Fibroblast of skin of left quadriceps (primary cell): ENCODE data around the gene CNOT9.
"Not testable (repeated sequence)": the region's sequence is repeated elsewhere in the genome, so short reads cannot be mapped to it uniquely, and the experiment has no call there.

Source experiments
- DNase-seq, 2 experiments: peaks; one replicate each; pipeline ENCODE4 v3.0.0-alpha.2; 2013; ENCODE audit warnings: low read depth in 2 of 2

Gene CNOT9

GRCh38 chr2:218568190-218569037, at the start of gene CNOT9, which contains the start of gene USP37:
CNOT9 (plus strand) TSS chr2:218568839; CDS start chr2:218568955, 116 bp downstream.
USP37 (minus strand) TSS chr2:218568351; CDS start chr2:218558653, 9,698 bp downstream.
- peak; percentile 95 to 96 for DNase-seq

GRCh38 chr2:218518876-218519275, 49.8 kb upstream of the CNOT9 start:
- no peak for DNase-seq

DNA sequence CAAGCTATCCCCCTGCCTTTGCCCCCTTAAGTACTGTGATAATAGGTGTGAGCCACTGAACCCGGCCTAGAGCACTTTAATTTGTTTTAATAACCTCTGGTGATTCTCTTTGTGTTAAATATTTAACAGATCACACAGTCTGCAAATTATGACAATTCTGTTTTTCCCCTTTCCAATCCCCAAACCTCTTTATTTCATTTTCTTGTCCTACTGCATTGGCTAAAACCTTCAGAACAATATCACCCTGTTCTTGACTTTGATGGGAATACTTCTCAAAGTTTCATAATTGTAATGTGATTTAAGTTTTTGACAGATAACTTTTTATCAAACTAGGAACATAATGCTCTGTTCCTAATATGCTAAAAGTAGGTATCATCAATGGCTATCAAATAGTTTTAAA, 45.0 kb upstream of the CNOT9 start:
- no peak for DNase-seq

GRCh38 chr2:218528409-218528808, 40.2 kb upstream of the CNOT9 start:
- DNase-seq = not testable (repeated sequence)

DNA sequence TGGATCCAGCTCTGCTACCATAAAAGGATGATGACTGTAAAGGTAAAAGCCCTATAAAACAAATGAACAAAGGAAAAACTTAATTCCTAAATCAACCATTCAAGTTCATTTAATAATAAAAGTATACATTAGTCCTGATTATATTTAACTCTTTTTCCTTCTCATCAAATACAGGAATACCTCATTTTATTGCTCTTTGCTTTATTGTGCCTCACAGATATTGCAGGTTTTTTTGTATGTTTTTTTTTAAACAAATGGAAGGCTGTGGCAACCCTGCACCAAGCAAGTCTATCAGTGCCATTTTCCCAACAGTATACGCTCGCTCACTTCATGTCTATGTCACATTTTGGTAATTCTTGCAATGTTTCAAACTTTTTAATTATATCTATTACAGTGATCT, 38.6 kb upstream of the CNOT9 start:
- DNase-seq = no peak

DNA sequence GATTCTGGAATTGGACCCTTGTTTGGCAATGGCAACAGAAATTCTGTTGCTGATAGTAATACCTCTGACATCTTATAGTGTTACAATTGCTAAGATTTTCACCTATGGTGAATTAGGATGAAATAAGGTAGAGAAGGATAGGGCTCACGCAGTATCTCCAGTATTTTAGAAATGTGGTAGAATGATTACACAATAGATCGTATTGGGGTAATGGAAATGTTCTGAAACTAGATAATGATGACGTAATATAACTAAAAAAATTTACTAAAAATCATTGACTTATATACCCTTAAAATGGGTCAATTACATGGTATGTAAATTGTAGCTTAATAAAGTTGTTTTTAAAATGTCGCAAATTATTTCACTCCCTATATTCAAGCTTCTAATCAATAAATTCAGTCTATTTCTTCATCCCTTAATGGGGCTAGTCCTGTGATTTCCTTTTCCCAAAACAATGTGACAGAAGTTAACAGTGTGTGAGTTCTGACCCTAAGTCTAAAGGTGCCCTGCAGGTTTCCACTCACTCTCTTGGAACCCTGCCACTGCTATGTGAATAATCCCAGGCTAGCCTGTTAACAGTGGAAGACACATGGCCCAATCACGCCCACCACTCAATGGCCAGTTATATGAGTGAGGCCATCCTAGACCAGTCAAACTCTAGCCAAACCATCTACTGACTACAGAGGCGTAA, 31.7 kb upstream of the CNOT9 start:
- DNase-seq = no peak

DNA sequence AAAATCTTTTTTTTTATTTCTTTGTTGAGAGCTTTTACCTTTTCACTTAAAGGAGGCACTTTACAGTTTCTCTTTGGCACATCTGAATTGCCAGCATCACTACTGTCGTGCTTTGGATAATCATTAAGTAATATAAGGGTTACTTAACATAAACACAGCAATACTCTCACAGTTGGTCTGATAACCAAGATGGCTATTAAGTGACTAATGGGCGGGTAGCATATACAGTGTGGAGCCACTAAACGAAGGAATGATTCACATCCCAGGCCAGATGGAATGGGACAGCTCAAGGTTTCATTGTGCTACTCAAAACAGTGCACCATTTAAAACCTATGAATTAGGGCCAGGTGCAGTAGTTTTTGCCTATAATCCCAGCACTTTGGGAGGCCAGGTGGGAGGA, 28.6 kb upstream of the CNOT9 start:
- DNase-seq = no peak

DNA sequence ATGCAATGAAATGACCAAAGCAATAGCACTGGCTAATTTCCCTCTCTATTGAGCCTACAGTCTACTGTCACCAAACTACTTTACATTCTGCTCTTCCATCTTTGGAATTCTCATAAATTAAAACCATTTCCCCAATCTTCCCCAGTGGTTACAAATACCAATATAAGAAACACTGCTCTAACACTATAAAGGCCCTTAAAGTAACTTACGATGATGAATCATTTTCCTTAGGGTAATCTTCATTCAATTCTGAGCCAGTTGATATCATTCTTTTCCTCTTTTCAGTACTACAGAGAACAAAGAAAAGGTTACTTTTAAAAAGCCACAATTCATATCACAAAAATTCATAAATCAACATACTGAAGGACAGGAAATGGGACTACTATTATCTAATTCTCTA, 22.6 kb upstream of the CNOT9 start:
- no peak for DNase-seq

GRCh38 chr2:218547511-218547910, 21.1 kb upstream of the CNOT9 start:
- no peak for DNase-seq

- no peak for DNase-seq
These were observed 20.7 kb upstream of the CNOT9 start for GRCh38 chr2:218547978-218548377.

GRCh38 chr2:218554225-218554624, 14.4 kb upstream of the CNOT9 start:
- not testable (repeated sequence) for DNase-seq

DNA sequence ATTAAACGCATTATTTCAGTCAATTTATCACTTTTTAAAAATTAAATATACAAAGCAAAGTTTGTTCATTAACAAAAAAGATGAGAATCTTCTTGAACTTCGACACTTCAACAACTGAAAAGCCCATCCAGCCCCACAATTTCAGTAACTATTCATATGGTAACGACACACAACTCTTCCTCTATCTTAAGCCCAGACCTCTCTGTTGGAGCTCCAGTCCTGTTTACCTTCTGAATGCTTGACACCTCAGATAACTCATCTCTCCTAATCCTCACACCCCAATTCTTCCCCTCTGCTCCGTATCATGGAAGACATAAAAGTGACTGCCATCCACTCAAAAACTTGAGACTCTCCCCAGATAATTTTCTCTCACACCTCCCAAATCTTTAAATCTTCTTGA, 13.1 kb upstream of the CNOT9 start:
- no peak for DNase-seq

DNA sequence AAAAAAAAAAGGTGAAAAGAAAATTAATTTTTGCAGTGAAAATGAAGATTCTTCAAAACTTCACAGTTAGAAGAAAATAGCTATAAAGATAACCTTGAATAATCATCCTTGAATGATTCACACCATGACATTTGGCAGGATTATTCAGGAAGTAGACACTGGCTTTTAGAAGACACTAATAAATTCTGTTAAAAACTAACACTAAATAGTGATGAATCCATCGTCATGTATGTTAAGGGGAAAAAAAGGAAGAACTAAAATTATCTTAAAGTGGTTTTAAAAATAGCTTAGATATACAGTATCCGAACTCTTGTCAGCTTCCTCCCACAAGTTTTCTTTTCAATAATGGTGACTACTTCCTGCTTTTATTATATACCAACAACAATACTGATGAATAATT, 10.7 kb upstream of the CNOT9 start:
- DNase-seq = no peak

- DNase-seq = no peak
These were observed 9.7 kb upstream of the CNOT9 start for GRCh38 chr2:218558986-218559385.

GRCh38 chr2:218564056-218564455, 4.6 kb upstream of the CNOT9 start:
- DNase-seq = no peak

- no peak for DNase-seq
These were observed 2.3 kb upstream of the CNOT9 start for GRCh38 chr2:218566296-218566695.

DNA sequence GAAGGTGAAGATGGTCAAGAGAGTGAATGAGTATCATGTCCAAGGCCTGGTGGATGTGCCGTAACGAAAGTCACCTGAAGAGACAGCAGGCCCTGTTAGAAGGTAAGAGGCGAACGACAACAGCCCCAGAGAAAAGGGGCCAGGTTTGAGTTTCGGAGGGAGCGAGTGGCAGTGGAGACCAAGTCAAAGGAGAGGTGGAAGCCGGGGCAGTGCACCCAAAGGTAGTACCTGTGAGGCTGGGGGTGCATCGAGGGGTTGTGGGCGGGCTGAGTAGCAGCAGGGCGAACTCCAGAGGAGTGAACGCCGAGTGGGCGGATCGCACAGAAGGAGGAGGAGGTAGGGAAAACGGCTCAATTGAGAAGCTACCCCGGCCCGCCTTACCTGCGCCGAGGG, 846 bp upstream of the CNOT9 start:
- no peak for DNase-seq

GRCh38 chr2:218569038-218569431, 396 bp downstream of the CNOT9 start:
- no peak for DNase-seq

DNA sequence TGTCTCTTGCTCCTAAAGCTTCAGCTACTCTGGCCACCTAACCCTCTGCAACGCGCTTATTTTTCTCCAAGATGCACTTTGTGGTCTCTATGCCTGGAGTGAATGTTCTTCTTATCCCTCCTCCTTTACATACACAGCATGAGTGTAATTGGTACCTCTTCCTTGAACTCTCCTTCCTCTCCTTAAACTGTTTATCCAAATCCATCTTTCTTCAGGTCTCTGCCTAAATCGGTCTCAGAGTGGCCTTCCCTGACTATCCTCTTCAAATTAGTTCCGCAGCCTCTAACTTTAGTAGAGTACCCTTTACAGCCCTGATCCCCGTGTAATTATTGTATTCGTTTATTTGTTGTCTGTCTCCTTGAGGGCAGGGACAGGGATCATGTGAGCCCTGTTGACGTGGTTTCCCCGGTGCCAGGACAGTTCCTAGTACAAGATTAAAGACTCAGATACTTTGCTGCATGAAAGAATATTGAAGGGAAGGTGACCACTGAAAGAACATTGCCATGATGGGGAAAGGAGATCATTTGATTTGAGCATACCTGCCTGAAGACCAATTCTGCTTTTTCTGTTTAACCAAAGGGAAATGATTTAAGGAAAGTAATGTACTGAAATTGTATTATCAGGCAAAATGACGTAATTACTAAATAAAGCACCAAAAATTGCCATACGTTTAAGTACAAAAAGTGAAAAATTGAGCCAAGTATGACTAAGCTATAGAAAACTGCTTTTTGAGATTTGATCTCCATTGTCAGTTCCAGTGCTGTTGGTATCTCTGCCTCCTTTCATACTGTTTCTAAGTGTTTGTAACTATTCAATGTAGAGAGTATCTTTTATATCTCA, 1.2 kb downstream of the CNOT9 start:
- DNase-seq = no peak

DNA sequence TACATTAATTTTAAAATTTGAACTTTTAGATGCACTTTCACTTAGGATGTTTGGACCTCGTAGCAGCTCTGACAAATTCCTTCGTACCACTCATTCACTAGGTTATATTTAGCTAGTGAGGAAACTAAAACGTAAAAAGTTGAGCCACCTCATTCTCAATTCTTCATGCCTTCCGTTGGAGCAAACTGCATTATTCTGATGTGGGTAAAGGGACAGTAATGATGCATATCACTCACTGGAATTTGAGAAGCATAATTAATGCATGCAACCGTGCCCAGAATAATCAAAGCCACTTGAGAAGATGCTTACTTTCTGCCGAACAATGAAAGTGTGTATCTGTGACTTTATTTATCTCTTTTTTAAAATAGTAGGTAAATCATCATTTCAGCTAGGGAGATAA, 2.2 kb downstream of the CNOT9 start:
- no peak for DNase-seq

DNA sequence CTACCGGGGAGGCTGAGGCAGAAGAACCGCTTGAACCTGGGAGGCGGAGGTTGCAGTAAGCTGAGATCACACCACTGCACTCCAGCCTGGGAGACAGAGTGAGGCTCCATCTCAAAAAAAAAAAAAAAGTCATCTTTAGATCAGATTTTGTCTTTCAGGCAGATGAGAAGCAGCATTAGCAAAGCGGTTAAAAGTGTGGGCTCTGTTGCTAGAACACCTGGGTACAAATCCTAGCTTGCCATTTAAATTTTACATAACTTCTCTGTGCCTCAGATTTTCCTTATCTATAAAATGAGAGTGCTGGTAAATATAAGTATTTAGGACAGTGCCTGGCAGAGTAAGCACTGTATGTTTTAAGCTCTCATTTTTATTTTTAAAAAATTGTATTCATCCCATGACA, 8.2 kb downstream of the CNOT9 start:
- no peak for DNase-seq
